AG04450 (cell line): ENCODE measurements around the gene CDA. TPM values are rescaled to one million over a fixed set of nuclear protein-coding genes. Genes with fewer than 3 reads are reported as not detected.

ENCODE experiments used
- CTCF ChIA-PET: fragments of 300-600, 350-600 bp; formaldehyde crosslinking; extraction: SDS; loops from one replicate; lab custom pipeline; 2022; ENCODE audit warnings: antibody characterized with exemption, inconsistent platforms; lab: Charles Lee
- POLR2A ChIA-PET: fragments of 350-600 bp; formaldehyde crosslinking; extraction: SDS; loops from one replicate; lab custom pipeline; 2021; ENCODE audit warnings: antibody characterized with exemption, inconsistent platforms; lab: Yijun Ruan, JAX
- DNase-seq: peaks from one replicate; pipeline ENCODE4 v3.0.0-alpha.2; 2011; ENCODE audit warnings: low read depth, low spot score
- H3K27ac ChIP-seq: one replicate; pipeline ENCODE4 v1.5.1; 2012; ENCODE audit warnings: low read depth, low read length, control low read depth
- H3K27me3 ChIP-seq: one replicate; pipeline ENCODE4 v1.6.0; 2012; ENCODE audit warnings: low read length; ENCODE audit not compliant: control insufficient read depth, insufficient read depth
- H3K4me3 ChIP-seq: 2 replicates; pipeline ENCODE4 v1.5.1; 2011; ENCODE audit warnings: mild to moderate bottlenecking, low read depth, low read length, control low read depth
- H3K9me3 ChIP-seq: 2 replicates; pipeline ENCODE4 v1.5.1; 2012; ENCODE audit warnings: low read length; ENCODE audit not compliant: control insufficient read depth, insufficient read depth
- CTCF ChIP-seq: IDR thresholded peaks from 2 replicates; pipeline ENCODE4 v1.5.1; 2011; ENCODE audit warnings: low read depth, low read length, control low read depth, inconsistent platforms
- polyA plus RNA-seq: library from polyadenylated mRNA; depleted of rRNA; stranded (reverse); fragments of >200 nt; gene quantifications from 2 replicates; pipeline ENCODE4 v1.2.3, GENCODE V29; 2011

CDA gene
- polyA plus RNA-seq, 1 experiment = 2.8 TPM

GRCh38 chr1:20551945-20552727 lies 36.8 kb upstream of the CDA start, which contains the start of gene FAM43B:
FAM43B (plus strand) TSS chr1:20552573; CDS start chr1:20552974, 401 bp downstream.
- no peak for DNase-seq
- Histone ChIP-seq H3K27me3 (peaks cover 63% of the 10 kb centered on the region), H3K27ac (no peak within 1 kb of the TSS), H3K4me3 (peak within 1 kb of the TSS; percentile 10; the same call in 1 of the 2 replicates), H3K9me3 (no peaks in the 10 kb centered on the region; the same call in 1 of the 2 replicates)
- no peak for TF ChIP-seq CTCF
- ChIA-PET CTCF (interaction anchor here (1.4 to 2.3 kb wide), 2 partner anchors 23 to 81 kb away, joined by 3 to 8 read pairs; no protein-coding TSS in a partner anchor), POLR2A (no interaction called here)

- Histone ChIP-seq H3K27me3 (peaks cover 63% of the 10 kb centered on the region), H3K27ac (no peak overlapping the region), H3K4me3 (no peak overlapping the region; the same call in 1 of the 2 replicates), H3K9me3 (no peaks in the 10 kb centered on the region; the same call in 1 of the 2 replicates)
- TF ChIP-seq CTCF = no peak
- no peak for DNase-seq
- ChIA-PET CTCF (interaction anchor here (1.4 to 2.3 kb wide), 2 partner anchors 22 to 80 kb away, joined by 3 to 8 read pairs; no protein-coding TSS in a partner anchor), POLR2A (no interaction called here)
Observed at GRCh38 chr1:20552728-20553445, 36.0 kb upstream of the CDA start.

- CTCF ChIA-PET = interaction anchor here (1.0 kb wide), 1 partner anchor 79 kb away, joined by 3 read pairs; no protein-coding TSS in a partner anchor
- peaks cover 58% of the 10 kb centered on the region for H3K27me3 ChIP-seq
Observed at GRCh38 chr1:20555025-20555757, 33.7 kb upstream of the CDA start.

GRCh38 chr1:20555758-20556120 lies 33.2 kb upstream of the CDA start:
- POLR2A ChIA-PET = no interaction called here
- CTCF ChIA-PET = interaction anchor here (1.0 kb wide), 1 partner anchor 78 kb away, joined by 3 read pairs; no protein-coding TSS in a partner anchor
- no peak overlapping the region for H3K27ac ChIP-seq

More at GRCh38 chr1:20555025-20555757, 33.7 kb upstream of the CDA start:
- Histone ChIP-seq H3K27ac (no peak overlapping the region), H3K4me3 (no peak overlapping the region), H3K9me3 (no peaks in the 10 kb centered on the region; the same call in 1 of the 2 replicates)
- no peak for TF ChIP-seq CTCF
- POLR2A ChIA-PET = no interaction called here
- DNase-seq = no peak

More at GRCh38 chr1:20555758-20556120, 33.2 kb upstream of the CDA start:
- DNase-seq = no peak
- no peak overlapping the region for H3K4me3 ChIP-seq
- peaks cover 61% of the 10 kb centered on the region for H3K27me3 ChIP-seq
- H3K9me3 ChIP-seq = no peaks in the 10 kb centered on the region; the same call in 1 of the 2 replicates
- no peak for TF ChIP-seq CTCF
